Measurements from ENCODE around the gene NRCAM. TPM values are rescaled to one million over a fixed set of nuclear protein-coding genes. Genes with fewer than 3 reads are reported as not detected.

The NRCAM gene
- total RNA-seq, 1 donor: 1.5 TPM

- no peaks in the 10 kb centered on the region for H3K9me3 ChIP-seq (ENCODE audit: low read depth, low read length)
- no peaks in the 10 kb centered on the region for H3K27me3 ChIP-seq (ENCODE audit: insufficient read depth, low read length)
- H3K4me1 ChIP-seq (ENCODE audit: insufficient read depth, low read length): no peaks in the 10 kb centered on the region
- H3K4me3 ChIP-seq (ENCODE audit: low read length): no peak overlapping the region
Measured at GRCh38 chr7:108114117-108114841, 342.0 kb downstream of the NRCAM start.

- no peaks in the 10 kb centered on the region for H3K4me1 ChIP-seq (ENCODE audit: insufficient read depth, low read length)
- H3K4me3 ChIP-seq (ENCODE audit: low read length): no peak overlapping the region
- H3K27me3 ChIP-seq (ENCODE audit: insufficient read depth, low read length): no peaks in the 10 kb centered on the region
- H3K9me3 ChIP-seq (ENCODE audit: low read depth, low read length): no peaks in the 10 kb centered on the region
Measured at GRCh38 chr7:108112683-108113082, 343.6 kb downstream of the NRCAM start.

GRCh38 chr7:108109221-108109908 lies 346.9 kb downstream of the NRCAM start:
- H3K27me3 ChIP-seq (ENCODE audit: insufficient read depth, low read length): no peaks in the 10 kb centered on the region
- H3K4me1 ChIP-seq (ENCODE audit: insufficient read depth, low read length): no peaks in the 10 kb centered on the region
- no peak overlapping the region for H3K4me3 ChIP-seq (ENCODE audit: low read length)
- H3K9me3 ChIP-seq (ENCODE audit: low read depth, low read length): no peaks in the 10 kb centered on the region

- no peaks in the 10 kb centered on the region for H3K27me3 ChIP-seq (ENCODE audit: insufficient read depth, low read length)
Measured at GRCh38 chr7:108108131-108108530, 348.1 kb downstream of the NRCAM start.

GRCh38 chr7:108104324-108104723 lies 351.9 kb downstream of the NRCAM start:
- Histone ChIP-seq H3K9me3 (ENCODE audit: low read depth, low read length) (no peaks in the 10 kb centered on the region), H3K4me1 (ENCODE audit: insufficient read depth, low read length) (no peaks in the 10 kb centered on the region), H3K4me3 (ENCODE audit: low read length) (no peak overlapping the region), H3K27me3 (ENCODE audit: insufficient read depth, low read length) (peaks cover 3% of the 10 kb centered on the region)

More at GRCh38 chr7:108108131-108108530, 348.1 kb downstream of the NRCAM start:
- no peaks in the 10 kb centered on the region for H3K9me3 ChIP-seq (ENCODE audit: low read depth, low read length)
- H3K4me3 ChIP-seq (ENCODE audit: low read length): no peak overlapping the region
- H3K4me1 ChIP-seq (ENCODE audit: insufficient read depth, low read length): no peaks in the 10 kb centered on the region

- Histone ChIP-seq H3K27me3 (ENCODE audit: insufficient read depth, low read length) (peaks cover 3% of the 10 kb centered on the region), H3K4me3 (ENCODE audit: low read length) (no peak overlapping the region), H3K4me1 (ENCODE audit: insufficient read depth, low read length) (no peaks in the 10 kb centered on the region), H3K9me3 (ENCODE audit: low read depth, low read length) (no peaks in the 10 kb centered on the region)
Measured at GRCh38 chr7:108103558-108104298, 352.5 kb downstream of the NRCAM start.

GRCh38 chr7:108102671-108103312 lies 353.4 kb downstream of the NRCAM start:
- Histone ChIP-seq H3K4me3 (ENCODE audit: low read length) (no peak overlapping the region), H3K27me3 (ENCODE audit: insufficient read depth, low read length) (peaks cover 3% of the 10 kb centered on the region), H3K9me3 (ENCODE audit: low read depth, low read length) (no peaks in the 10 kb centered on the region), H3K4me1 (ENCODE audit: insufficient read depth, low read length) (no peaks in the 10 kb centered on the region)

GRCh38 chr7:108101759-108102158 lies 354.5 kb downstream of the NRCAM start:
- no peaks in the 10 kb centered on the region for H3K9me3 ChIP-seq (ENCODE audit: low read depth, low read length)
- peaks cover 3% of the 10 kb centered on the region for H3K27me3 ChIP-seq (ENCODE audit: insufficient read depth, low read length)
- no peaks in the 10 kb centered on the region for H3K4me1 ChIP-seq (ENCODE audit: insufficient read depth, low read length)
- no peak overlapping the region for H3K4me3 ChIP-seq (ENCODE audit: low read length)

- H3K27me3 ChIP-seq (ENCODE audit: insufficient read depth, low read length): peaks cover 3% of the 10 kb centered on the region
- H3K4me3 ChIP-seq (ENCODE audit: low read length): no peak overlapping the region
- H3K9me3 ChIP-seq (ENCODE audit: low read depth, low read length): no peaks in the 10 kb centered on the region
- H3K4me1 ChIP-seq (ENCODE audit: insufficient read depth, low read length): no peaks in the 10 kb centered on the region
Measured at GRCh38 chr7:108099713-108100112, 356.5 kb downstream of the NRCAM start.

GRCh38 chr7:108097703-108098102 lies 358.5 kb downstream of the NRCAM start:
- H3K4me1 ChIP-seq (ENCODE audit: insufficient read depth, low read length): no peaks in the 10 kb centered on the region
- H3K4me3 ChIP-seq (ENCODE audit: low read length): no peak overlapping the region
- peaks cover 3% of the 10 kb centered on the region for H3K27me3 ChIP-seq (ENCODE audit: insufficient read depth, low read length)
- H3K9me3 ChIP-seq (ENCODE audit: low read depth, low read length): no peaks in the 10 kb centered on the region

Other genes starting within 250 kb of the NRCAM start
- 116 TPM for gene PNPLA8, start 69.7 kb upstream of the NRCAM start, total RNA-seq
- 19.8 TPM for gene THAP5, start 113.3 kb upstream of the NRCAM start, total RNA-seq
- gene DNAJB9, start 113.4 kb upstream of the NRCAM start, total RNA-seq: 85.7 TPM

Measured in mononuclear cell (primary cell).